K562 (cell line): ENCODE data around the gene EML6. TPM values are rescaled to one million over a fixed set of nuclear protein-coding genes. Genes with fewer than 3 reads are reported as not detected.
A peak's percentile ranks its signal among the peaks of the same experiment; 100 is the strongest.

Experiments used
- BACH1 ChIP-seq: fragments of 200-800 bp; sonication (Bioruptor generic); IDR thresholded peaks from 2 replicates; pipeline ENCODE4 v1.6.1; 2016; ENCODE audit warnings: missing genetic modification characterization, missing compliant biosample characterization
- C11orf30 ChIP-seq: fragments of 450-650 bp; IDR thresholded peaks from 2 replicates; pipeline ENCODE4 v1.6.1; 2016; ENCODE audit warnings: low read depth, mild to moderate bottlenecking
- CBX2 ChIP-seq: fragments of 200-600 bp; sonication (generic); IDR thresholded peaks from one replicate; pipeline ENCODE4 v1.6.1; 2012; ENCODE audit warnings: mild to moderate bottlenecking, low read length, inconsistent platforms; ENCODE audit not compliant: insufficient read depth, poor library complexity, severe bottlenecking
- HDAC8 ChIP-seq: fragments of 450-650 bp; IDR thresholded peaks from 2 replicates; pipeline ENCODE4 v1.6.1; 2016; ENCODE audit warnings: mild to moderate bottlenecking, missing genetic modification characterization, moderate library complexity, missing compliant biosample characterization
- ILF3 ChIP-seq: fragments of 450-650 bp; IDR thresholded peaks from 2 replicates; pipeline ENCODE4 v1.6.1; 2018; ENCODE audit warnings: antibody characterized with exemption, mild to moderate bottlenecking, moderate library complexity, borderline replicate concordance
- KDM2B ChIP-seq: fragments of 250-450 bp; sonication (Bioruptor Pico); IDR thresholded peaks from 2 replicates; pipeline ENCODE4 v1.8.0; 2021; ENCODE audit warnings: mild to moderate bottlenecking, moderate library complexity
- L3MBTL2 ChIP-seq: fragments of 450-650 bp; IDR thresholded peaks from 2 replicates; pipeline ENCODE4 v1.6.1; 2016; ENCODE audit warnings: mild to moderate bottlenecking, moderate library complexity
- MAFG ChIP-seq: fragments of 450-650 bp; conservative IDR thresholded peaks from 2 replicates; pipeline ENCODE4 v1.6.1; 2016; ENCODE audit warnings: missing genetic modification characterization, missing compliant biosample characterization
- MEF2D ChIP-seq: conservative IDR thresholded peaks from 2 replicates; pipeline ENCODE4 v1.6.1; 2016; ENCODE audit warnings: low read depth, missing genetic modification characterization, missing compliant biosample characterization
- NFE2 ChIP-seq: IDR thresholded peaks from 2 replicates; pipeline ENCODE4 v1.6.1; 2014; ENCODE audit warnings: antibody characterized with exemption, low read depth
- RBM34 ChIP-seq: fragments of 200-400 bp; formaldehyde crosslinking; IDR thresholded peaks from 2 replicates; pipeline ENCODE4 v1.6.1; 2018; ENCODE audit warnings: low read length, borderline replicate concordance; ENCODE audit not compliant: insufficient read depth
- SRSF3 ChIP-seq: fragments of 200-400 bp; formaldehyde crosslinking; IDR thresholded peaks from 2 replicates; pipeline ENCODE4 v1.6.1; 2016; ENCODE audit warnings: mild to moderate bottlenecking, low read length, moderate library complexity; ENCODE audit not compliant: insufficient read depth
- ZNF316 ChIP-seq: fragments of 450-650 bp; IDR thresholded peaks from 2 replicates; pipeline ENCODE4 v1.6.1; 2016
- ZNF444 ChIP-seq: fragments of 250-450 bp; sonication (Bioruptor Pico); IDR thresholded peaks from 2 replicates; pipeline ENCODE4 v1.4.0; 2020; ENCODE audit warnings: mild to moderate bottlenecking, moderate library complexity
- ZNF589 ChIP-seq: fragments of 200-800 bp; sonication (Bioruptor generic); IDR thresholded peaks from 2 replicates; pipeline ENCODE4 v1.6.1; 2016; ENCODE audit warnings: low read depth, missing genetic modification characterization, missing compliant biosample characterization
- ZNF707 ChIP-seq: fragments of 250-450 bp; sonication (Bioruptor Pico); conservative IDR thresholded peaks from 2 replicates; pipeline ENCODE4 v1.8.0; 2022; ENCODE audit warnings: inconsistent platforms, mild to moderate bottlenecking, moderate library complexity
- polyA plus RNA-seq, 8 experiments: library from polyadenylated mRNA; depleted of rRNA in 4 of 8; stranded (reverse) in 5 of 8; unstranded in 3 of 8; fragments of >200 nt; fragmentation: Nextera tagmentation in 2 of 8; fragmentation: Illumina TruSeq in 1 of 8; extraction: Ambion mirVana in 2 of 8; extraction: Trizol in 1 of 8; gene quantifications; 2 replicates each; pipeline versions ENCODE4 v1.2.1 to v1.2.3, GENCODE V29; 2011 to 2014; ENCODE audit warnings: inconsistent platforms in 1 of 8, missing spikeins in 1 of 8
- total RNA-seq, 7 experiments: library from RNA; depleted of rRNA in 6 of 7; stranded (reverse); fragments of >200 nt in 6 of 7; fragmentation: Illumina TruSeq in 2 of 7; extraction: Trizol in 2 of 7; gene quantifications; 2 replicates each; pipeline versions ENCODE4 v1.2.1 to v1.2.3, GENCODE V29; 2011 to 2021; ENCODE audit warnings: low replicate concordance in 1 of 7
- TF ChIP-seq, protein P1 (sequence below): fragments of 250-450 bp; sonication (Bioruptor Pico); IDR thresholded peaks from 2 replicates; pipeline ENCODE4 v1.9.0; 2021; ENCODE audit warnings: mild to moderate bottlenecking
- TF ChIP-seq, protein P2 (sequence below): sonication (generic); formaldehyde crosslinking; IDR thresholded peaks from 2 replicates; pipeline ENCODE4 v1.8.1; 2022; ENCODE audit warnings: missing genetic modification reagents

EML6 gene
- total and polyA plus RNA-seq, 9 of the 15 experiments (the other 6 are each of a cell fraction or from before 2014, with no cell fraction given) = 0.07 to 0.56 (median 0.25) TPM

DNA sequence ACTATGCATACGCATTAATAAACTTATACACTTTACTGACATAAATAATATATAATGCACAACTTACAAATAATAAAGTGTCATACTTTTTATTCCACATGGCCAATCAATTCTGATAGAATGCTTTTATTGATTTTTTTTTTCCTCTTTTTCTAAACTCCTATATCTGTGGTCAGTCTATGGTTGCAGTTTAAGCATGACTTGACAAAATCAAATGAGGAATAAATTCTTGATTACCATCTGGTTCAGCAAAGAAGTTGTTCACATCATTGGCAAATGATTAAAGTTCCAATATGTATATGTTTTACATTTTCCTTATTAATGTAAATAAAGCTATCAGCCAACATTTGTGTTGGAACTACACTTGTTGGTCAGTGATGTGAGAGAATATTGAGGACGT lies 83.5 kb downstream of the EML6 start (continued):
- TF ChIP-seq, protein P1, sequence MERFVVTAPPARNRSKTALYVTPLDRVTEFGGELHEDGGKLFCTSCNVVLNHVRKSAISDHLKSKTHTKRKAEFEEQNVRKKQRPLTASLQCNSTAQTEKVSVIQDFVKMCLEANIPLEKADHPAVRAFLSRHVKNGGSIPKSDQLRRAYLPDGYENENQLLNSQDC (CRISPR knock-in tag) = no peak
- TF ChIP-seq CBX2 (no peak), BACH1 (tag) (no peak; the same call in 1 of the 2 replicates), SRSF3 (no peak), ZNF444 (CRISPR knock-in tag) (no peak), ILF3 (no peak), KDM2B (CRISPR knock-in tag) (no peak), MEF2D (tag) (no peak), HDAC8 (tag) (no peak), RBM34 (no peak), ZNF589 (CRISPR knock-in tag) (no peak), MAFG (tag) (peak; percentile 87), ZNF707 (CRISPR knock-in tag) (no peak), NFE2 (peak; percentile 41; the same call in 1 of the 2 replicates), ZNF316 (peak; percentile 51; the same call in 1 of the 2 replicates), L3MBTL2 (no peak), C11orf30 (peak; percentile 36; the same call in 1 of the 2 replicates)
- TF ChIP-seq, protein P2, sequence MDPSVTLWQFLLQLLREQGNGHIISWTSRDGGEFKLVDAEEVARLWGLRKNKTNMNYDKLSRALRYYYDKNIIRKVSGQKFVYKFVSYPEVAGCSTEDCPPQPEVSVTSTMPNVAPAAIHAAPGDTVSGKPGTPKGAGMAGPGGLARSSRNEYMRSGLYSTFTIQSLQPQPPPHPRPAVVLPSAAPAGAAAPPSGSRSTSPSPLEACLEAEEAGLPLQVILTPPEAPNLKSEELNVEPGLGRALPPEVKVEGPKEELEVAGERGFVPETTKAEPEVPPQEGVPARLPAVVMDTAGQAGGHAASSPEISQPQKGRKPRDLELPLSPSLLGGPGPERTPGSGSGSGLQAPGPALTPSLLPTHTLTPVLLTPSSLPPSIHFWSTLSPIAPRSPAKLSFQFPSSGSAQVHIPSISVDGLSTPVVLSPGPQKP (CRISPR knock-in tag) = no peak
